ENCODE data around the gene ADRA1B.

ADRA1B gene

GRCh38 chr5:159915904-159916840 lies at the start of gene ADRA1B:
ADRA1B (plus strand) TSS chr5:159916482; CDS start chr5:159916906, 424 bp downstream.
- in situ Hi-C loops (cut with HindIII; ENCODE audit: low sequenced_read_pairs), result no loop called here
- peak; percentile 72 for DNase-seq (ENCODE audit: low read depth, low spot score)
- peak within 1 kb of the TSS; percentile 46 for H3K4me3 ChIP-seq (ENCODE audit: low read depth, low read length)
- TF ChIP-seq, protein P1, sequence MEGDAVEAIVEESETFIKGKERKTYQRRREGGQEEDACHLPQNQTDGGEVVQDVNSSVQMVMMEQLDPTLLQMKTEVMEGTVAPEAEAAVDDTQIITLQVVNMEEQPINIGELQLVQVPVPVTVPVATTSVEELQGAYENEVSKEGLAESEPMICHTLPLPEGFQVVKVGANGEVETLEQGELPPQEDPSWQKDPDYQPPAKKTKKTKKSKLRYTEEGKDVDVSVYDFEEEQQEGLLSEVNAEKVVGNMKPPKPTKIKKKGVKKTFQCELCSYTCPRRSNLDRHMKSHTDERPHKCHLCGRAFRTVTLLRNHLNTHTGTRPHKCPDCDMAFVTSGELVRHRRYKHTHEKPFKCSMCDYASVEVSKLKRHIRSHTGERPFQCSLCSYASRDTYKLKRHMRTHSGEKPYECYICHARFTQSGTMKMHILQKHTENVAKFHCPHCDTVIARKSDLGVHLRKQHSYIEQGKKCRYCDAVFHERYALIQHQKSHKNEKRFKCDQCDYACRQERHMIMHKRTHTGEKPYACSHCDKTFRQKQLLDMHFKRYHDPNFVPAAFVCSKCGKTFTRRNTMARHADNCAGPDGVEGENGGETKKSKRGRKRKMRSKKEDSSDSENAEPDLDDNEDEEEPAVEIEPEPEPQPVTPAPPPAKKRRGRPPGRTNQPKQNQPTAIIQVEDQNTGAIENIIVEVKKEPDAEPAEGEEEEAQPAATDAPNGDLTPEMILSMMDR (IDR thresholded peaks at IDR 0.05; ENCODE audit: low read depth, low read length), result peak; percentile 67

DNA sequence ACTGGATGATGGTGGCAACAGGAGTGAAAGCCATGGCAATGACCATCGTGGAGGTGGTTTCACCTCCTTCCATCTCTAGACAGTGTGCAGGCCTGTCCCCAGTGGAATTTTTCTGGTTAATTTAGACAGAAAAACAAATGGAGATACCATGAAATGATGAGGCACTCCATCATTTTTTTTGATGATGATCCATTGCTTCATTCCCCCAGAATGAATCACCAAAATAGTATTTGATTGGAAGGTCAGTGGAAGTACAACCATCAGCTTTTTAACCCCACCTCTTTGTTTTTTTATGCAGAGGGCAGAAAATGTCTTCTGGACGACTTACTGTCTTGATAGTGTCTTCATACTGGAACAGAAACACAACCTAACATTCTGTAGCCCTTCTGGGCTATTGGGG lies 42.6 kb upstream of the ADRA1B start:
- in situ Hi-C loops (cut with HindIII; ENCODE audit: low sequenced_read_pairs), result no loop called here
- TF ChIP-seq, protein P1 (IDR thresholded peaks at IDR 0.05; ENCODE audit: low read depth, low read length), result no peak
- DNase-seq (ENCODE audit: low read depth, low spot score), result no peak
- no peak overlapping the region for H3K4me3 ChIP-seq (ENCODE audit: low read depth, low read length)

DNA sequence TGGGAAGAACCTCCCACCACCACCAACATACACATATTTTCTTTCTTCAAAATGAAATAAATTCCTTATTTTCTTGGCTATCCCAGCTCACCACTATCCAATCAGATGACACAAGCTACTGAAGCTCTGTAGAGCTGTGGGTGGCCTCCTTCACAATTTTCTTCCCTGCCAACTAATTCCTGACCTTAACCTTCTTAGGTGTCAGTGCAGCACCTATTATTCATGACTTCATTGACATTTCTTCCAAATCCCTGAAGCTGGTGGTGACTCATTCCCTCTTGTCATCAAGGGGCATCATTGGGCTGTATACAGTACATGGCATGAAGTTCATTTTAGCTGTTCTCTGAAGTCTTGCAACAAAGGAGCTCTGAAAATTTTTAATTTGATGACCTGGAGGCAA lies 42.0 kb upstream of the ADRA1B start:
- DNase-seq (ENCODE audit: low read depth, low spot score), result no peak
- H3K4me3 ChIP-seq (ENCODE audit: low read depth, low read length), result no peak overlapping the region
- in situ Hi-C loops (cut with HindIII; ENCODE audit: low sequenced_read_pairs), result no loop called here
- TF ChIP-seq, protein P1 (IDR thresholded peaks at IDR 0.05; ENCODE audit: low read depth, low read length), result no peak

- DNase-seq (ENCODE audit: low read depth, low spot score), result no peak
- TF ChIP-seq, protein P1 (IDR thresholded peaks at IDR 0.05; ENCODE audit: low read depth, low read length), result no peak
- no peak overlapping the region for H3K4me3 ChIP-seq (ENCODE audit: low read depth, low read length)
- in situ Hi-C loops (cut with HindIII; ENCODE audit: low sequenced_read_pairs), result no loop called here
Measured at GRCh38 chr5:159877016-159877415, 39.3 kb upstream of the ADRA1B start.

DNA sequence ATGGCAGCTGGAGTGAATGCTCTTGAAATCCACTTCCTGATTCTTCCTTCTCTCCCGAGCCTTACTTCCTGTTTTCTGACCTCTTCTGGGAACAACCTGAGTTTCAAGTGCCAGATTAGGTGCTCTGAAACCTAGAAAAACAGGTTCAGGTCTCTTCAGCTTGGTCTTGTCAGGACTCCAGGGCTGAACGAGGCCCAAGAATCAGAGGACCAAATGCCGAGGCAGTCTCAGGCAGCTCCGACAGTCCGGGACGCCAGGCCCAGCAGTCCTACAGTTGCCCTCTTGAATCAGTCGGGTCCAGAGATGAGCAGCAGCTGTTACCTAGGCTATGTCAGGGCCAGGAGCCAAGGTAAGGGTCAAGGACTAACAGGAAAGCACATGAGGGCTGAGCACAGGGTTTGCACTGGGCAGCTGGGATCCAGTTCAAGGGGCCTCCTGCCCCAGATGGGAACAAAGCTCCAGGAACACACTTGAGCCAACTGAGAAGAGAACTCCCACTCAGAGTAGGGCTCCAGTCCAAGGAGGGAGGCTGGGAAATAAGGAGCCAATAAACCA lies 38.3 kb upstream of the ADRA1B start:
- DNase-seq (ENCODE audit: low read depth, low spot score), result no peak
- TF ChIP-seq, protein P1 (IDR thresholded peaks at IDR 0.05; ENCODE audit: low read depth, low read length), result no peak
- in situ Hi-C loops (cut with HindIII; ENCODE audit: low sequenced_read_pairs), result no loop called here
- H3K4me3 ChIP-seq (ENCODE audit: low read depth, low read length), result no peak overlapping the region

- peak; percentile 74 for DNase-seq (ENCODE audit: low read depth, low spot score)
- TF ChIP-seq, protein P1 (IDR thresholded peaks at IDR 0.05; ENCODE audit: low read depth, low read length), result no peak
- H3K4me3 ChIP-seq (ENCODE audit: low read depth, low read length), result no peak overlapping the region
- in situ Hi-C loops (cut with HindIII; ENCODE audit: low sequenced_read_pairs), result no loop called here
Measured at GRCh38 chr5:159878988-159879471, 37.3 kb upstream of the ADRA1B start.
